GM19395 (cell line): Measurements from ENCODE around the gene FRS2.
"Not testable (repeated sequence)": the region's sequence is repeated elsewhere in the genome, so short reads cannot be mapped to it uniquely, and the experiment has no call there.

Experiments used
- ATAC-seq: cut with Tn5 transposase; IDR thresholded peaks from one replicate; pipeline ENCODE4 v1.9.1; 2021; ENCODE audit warnings: mild to moderate bottlenecking, moderate library complexity; ENCODE audit not compliant: unreplicated experiment

Gene FRS2

DNA sequence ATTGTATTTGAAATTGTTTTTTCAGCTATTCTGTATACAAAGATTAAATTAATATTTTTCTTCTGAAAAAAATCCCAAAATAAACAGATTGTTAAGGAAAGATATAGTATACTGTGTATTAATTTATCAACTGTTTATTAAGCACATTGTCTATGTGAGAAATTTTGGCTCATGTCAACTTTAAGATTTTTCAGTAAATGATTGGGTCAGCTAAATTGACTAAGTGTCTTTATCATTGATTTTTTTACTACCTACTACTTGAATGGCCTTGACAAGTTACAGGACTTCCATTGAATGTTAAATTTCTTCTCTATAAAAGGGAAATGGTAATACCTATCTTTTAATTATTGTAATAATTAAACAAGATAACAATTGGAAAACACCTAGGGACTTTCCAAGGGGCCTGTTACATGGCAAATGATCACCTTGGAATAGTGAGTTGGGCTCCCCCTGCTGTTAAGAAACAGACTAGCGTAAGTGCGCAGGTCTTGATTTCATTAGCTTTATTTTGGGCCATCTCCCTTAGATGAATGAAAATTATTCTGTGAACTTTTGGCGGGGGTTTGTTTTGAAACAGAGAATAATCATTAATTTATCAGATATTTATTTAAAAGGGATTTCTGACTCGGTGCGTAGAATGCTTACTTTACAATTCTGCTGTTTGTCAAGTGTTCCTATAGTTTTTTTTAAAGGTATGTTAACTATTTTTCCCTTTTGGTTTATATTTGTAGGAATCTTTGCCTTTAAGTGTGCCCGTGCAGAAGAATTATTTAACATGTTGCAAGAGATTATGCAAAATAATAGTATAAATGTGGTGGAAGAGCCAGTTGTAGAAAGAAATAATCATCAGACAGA, 100.6 kb downstream of the FRS2 start:
- peak; percentile 87 for ATAC-seq

- ATAC-seq, result no peak
Measured at GRCh38 chr12:69575346-69575745, 105.2 kb downstream of the FRS2 start.

- no peak for ATAC-seq
Measured at GRCh38 chr12:69578283-69578682, 108.1 kb downstream of the FRS2 start.

DNA sequence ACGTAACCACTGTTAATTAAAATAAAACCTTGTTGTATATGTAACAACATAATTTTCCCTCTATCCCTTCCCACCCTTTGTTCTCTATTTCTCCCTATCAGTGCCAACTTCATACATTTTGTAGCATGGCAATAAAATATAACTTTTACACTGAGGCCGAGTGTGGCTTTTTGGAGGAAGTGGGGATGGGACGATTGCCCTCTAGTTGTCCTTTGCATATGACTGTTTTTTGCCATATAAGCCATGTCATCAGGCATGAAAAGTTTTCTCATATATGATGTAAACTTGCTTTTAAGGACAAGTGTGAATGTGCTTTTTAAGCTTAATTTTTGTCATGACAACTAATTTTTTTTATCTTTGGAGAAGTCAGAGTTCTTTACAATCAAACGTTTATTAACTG, 108.8 kb downstream of the FRS2 start:
- ATAC-seq, result no peak

- ATAC-seq, result no peak
Measured at GRCh38 chr12:69580074-69580473, 109.9 kb downstream of the FRS2 start.

- no peak for ATAC-seq
Measured at GRCh38 chr12:69583203-69583602, 113.0 kb downstream of the FRS2 start.

DNA sequence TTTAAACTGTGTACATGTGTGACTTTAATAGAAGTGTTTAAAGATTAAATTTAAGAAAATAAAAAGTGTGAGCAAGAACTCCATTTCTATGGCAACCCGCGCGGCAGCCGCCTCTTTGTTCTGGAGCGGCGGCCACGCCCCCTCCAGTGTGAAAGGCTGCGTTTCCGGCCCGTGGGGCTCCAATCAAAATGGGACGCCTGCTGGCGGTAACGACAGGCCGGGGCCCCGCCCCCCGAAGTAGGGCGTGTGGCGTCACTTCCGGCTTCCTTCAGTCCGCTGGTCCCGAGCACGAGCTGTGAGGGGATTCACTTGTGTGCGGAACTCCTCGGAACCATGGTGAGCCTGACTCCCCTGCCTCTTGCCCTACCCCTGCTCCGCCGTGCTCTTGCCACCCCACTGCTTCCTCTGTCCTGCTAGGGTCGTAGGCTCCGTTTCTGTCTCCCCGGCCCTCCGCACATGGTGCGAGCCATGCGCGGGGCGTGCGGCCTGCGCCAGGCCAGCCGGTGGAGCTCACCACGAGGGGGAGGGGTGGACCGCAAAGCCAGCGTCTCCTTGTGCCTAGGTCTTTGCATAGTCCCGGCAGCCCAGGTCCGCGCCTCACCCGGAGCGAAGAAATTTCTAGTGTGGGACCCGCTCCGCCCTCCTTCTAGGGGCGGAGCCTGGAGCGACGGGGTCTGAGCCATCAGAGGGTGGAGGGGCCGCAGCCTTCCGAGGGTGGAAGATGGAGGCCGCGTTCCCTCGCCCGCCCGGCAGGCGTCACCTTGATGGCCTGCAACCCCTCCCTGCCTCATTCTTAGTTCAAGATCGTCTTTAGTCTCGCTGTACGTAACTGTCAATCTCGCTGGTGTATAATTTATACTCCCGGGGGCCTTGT, 115.2 kb downstream of the FRS2 start, which contains the start of gene CCT2:
Gene CCT2, plus strand, starts transcription at position 271 of the 874 bp plus-strand sequence. Its CDS starts 63 bp downstream, at position 334.
- peak; percentile 98 for ATAC-seq

DNA sequence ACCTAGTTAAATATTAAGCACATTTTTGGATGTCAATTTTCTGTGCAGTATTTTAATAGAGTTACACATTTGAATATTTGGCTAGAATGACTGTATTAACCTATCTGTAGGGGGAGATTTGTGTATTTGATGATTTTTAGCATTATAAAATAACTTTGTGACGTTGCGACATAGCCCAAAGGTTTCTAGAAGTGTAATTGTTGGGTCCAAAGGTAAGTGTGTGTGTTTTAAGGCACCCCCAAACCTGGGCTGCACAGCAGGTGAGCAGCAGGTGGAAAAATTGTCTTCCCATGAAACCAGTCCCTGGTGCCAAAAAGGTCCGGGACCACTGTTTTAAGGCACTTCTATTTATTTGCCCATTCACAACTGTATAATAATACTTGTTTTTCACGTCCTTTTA, 118.3 kb downstream of the FRS2 start:
- no peak for ATAC-seq

- no peak for ATAC-seq
Measured at GRCh38 chr12:69589082-69589481, 118.9 kb downstream of the FRS2 start.

- no peak for ATAC-seq
Measured at GRCh38 chr12:69595689-69596088, 125.5 kb downstream of the FRS2 start.

- ATAC-seq, result no peak
Measured at GRCh38 chr12:69598174-69598753, 128.1 kb downstream of the FRS2 start.

DNA sequence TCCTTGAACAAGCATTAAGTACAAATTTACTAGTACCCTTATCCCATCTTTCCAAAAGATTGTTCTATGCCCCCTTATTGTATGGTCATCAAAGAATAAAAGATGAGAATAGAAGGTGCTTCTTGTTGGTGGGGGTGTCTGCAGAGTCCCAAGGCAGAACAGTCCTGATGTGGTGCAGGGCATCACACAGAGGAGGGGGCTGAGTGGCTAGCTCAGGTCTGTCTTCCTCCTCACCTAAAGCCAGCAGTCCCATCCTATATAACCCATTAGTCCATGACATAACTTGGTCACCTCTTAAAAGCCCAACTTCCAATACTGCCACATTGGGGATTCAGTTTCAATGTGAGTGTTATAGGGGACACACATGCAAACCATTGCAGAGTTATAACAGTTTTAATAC, 130.6 kb downstream of the FRS2 start:
- ATAC-seq, result no peak

- ATAC-seq, result no peak
Measured at GRCh38 chr12:69601962-69602685, 131.9 kb downstream of the FRS2 start.

DNA sequence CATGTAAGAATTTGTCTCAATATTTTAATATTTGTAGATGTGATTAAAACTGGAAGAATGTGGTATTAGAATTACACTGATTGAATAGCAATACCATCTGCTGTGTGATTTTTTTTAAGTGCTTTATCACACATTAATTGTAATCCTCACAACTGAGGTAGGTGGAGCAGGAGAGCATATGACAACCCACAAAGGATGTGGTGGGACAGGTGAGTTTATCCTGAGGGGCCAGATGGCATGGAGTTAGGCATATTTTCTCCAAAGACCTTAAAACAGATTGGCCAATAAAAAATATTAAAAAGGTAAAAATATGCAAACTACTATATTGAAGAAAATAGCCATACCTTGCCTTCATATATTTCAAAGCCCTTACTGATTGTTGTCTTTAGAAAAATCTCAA, 132.8 kb downstream of the FRS2 start:
- ATAC-seq, result no peak

DNA sequence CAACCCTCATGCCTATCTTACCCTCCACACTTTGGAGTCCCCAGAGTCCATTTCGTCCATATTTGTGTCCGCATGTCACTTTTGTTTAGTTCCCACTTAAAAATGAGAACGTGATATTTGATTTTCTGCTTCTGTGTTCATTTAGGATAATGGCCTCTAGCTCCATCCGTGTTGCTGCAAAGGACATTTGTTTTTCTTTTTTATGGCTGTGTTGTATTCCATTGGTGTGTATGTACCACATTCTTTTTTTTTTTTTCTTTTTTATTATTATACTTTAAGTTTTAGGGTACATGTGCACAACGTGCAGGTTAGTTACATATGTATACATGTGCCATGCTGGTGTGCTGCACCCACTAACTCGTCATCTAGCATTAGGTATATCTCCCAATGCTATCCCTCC, 133.4 kb downstream of the FRS2 start:
- ATAC-seq, result not testable (repeated sequence)

GRCh38 chr12:69604275-69604674, 134.1 kb downstream of the FRS2 start:
- ATAC-seq, result not testable (repeated sequence)

GRCh38 chr12:69608114-69608513, 137.9 kb downstream of the FRS2 start:
- ATAC-seq, result no peak

DNA sequence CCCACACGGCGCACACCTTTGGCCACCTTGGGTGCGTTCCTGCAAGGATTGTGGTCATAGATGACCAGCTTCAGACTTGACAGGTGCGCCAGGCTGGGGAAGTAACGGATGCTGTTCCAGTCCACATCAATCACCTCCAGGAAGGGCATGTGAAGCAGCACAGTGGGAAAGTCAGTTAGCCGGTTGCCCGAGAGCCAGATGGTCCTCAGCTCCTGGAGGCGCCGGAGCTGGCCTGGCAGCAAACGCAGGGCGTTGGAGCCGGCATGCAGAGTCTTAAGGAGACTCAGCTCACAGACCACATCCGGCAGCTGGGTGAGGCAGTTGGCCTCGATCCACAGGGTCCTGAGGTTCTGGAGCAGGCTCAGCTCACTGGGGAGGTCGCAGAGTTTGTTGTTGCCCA, 139.9 kb downstream of the FRS2 start:
- no peak for ATAC-seq

GRCh38 chr12:69610729-69611128, 140.5 kb downstream of the FRS2 start, which contains the start of gene LRRC10:
Gene LRRC10 (minus strand): TSS chr12:69610907. CDS start chr12:69610838, 69 bp downstream.
- ATAC-seq, result no peak

- no peak for ATAC-seq
Measured at GRCh38 chr12:69613351-69613750, 143.2 kb downstream of the FRS2 start.

DNA sequence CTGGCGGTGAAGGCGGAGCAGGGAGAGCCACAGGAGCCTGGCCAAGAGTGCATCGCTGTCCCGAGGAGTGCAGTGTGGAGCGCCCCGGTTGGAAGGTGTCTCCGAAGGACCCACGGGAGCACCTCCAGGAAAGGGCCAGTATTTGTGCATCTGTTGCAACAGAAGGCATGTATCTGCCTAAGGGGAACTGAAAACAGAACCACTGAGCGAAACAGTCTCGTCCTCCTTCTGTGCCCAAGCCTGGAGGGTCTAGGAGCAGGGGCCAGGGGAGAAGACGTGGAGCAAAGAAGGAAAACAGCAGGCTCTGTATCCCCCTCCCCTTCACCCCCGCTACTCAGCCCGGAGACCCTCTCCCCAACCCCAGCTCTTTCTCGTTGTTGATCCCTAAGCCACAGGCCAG, 145.8 kb downstream of the FRS2 start:
- ATAC-seq, result no peak
